NCI-H1105 (cell line): Measurements from ENCODE around the gene PUDP.
"Not testable (repeated sequence)": the region's sequence is repeated elsewhere in the genome, so short reads cannot be mapped to it uniquely, and the experiment has no call there.

Experiments
- DNase-seq: peaks from one replicate; lab custom pipeline; 2025; lab: John Stamatoyannopoulos, UW

The PUDP gene

DNA sequence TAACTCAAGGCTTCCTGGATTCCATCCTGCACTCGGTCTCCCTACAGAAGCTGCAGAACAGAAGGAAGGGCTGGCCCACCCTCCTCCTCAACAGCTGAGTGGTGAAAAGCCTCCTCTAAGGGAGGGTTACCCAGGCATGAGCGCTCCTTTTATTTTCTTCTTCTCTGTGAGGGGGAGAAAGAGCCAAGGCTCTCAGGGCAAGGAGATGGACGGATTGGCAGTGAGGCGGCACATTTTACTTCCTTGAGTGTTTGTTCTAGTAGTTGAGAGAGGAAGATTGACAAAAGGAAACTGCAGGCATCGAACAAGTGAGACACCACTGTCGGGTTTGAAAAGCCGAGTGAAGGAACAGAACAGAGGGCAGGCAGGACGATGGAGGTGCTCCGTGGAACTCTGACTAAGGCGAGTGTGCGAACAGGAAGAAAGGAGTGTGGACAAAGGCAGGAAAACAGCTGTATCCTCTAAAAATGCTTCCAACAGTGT, 38.9 kb downstream of the PUDP start:
- DNase-seq, result no peak

DNA sequence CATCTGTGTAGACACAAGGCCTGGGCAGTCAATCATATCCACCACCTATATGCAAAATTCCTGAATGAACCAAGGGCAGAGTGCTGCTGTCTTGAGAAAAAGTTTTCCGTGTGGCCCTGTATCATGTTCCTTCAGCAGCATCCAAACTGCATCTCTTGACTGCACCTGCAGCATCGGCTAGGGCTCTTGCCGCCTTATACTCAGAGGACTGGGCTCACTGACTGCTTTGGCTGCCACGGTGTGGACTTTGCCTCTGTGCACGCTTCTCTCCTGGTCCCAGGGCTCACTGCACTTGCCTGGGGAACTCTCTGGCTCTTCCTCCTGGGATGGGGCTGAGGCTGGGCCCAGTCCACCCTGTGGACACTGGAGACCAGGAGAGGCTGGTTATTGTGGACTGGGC, 39.9 kb downstream of the PUDP start:
- no peak for DNase-seq

DNA sequence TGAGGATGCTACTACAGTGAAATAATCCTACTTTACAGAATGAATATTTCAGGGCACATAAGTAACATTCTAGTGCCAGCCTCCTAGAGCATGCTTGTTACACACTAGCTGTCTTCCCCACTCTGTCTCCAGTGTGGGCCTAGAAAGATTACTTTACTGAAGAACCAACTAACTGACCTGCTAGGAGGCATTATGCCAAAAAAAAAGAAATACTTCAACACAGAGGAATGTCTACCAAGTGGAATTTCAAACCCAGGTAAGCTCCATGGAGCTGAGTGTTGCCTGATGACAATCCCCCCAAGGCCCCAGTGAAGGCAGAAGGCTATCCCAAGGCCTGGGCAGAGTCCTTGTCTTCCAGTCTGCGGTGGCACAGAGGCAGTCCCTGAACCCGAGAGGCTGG, 41.3 kb downstream of the PUDP start:
- DNase-seq, result no peak

DNA sequence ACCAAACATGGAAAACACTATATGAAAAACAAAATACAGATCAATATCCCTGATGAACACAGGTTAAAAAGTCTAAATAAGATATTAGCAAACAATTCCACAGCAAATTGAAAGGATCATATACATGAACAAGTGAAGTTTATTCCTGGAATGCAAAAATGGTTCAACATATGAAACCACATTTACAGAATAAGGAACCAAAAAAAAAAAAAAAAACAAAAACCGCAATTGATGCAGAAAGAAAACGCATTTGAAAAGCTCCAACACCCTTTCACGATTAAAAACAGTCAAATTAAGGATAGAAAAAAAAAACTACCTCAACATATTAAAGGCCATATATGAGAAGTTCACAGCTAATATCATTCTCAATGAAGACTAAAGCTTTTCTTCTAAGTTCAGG, 45.8 kb downstream of the PUDP start:
- DNase-seq, result no peak

- no peak for DNase-seq
Measured at GRCh38 chrX:7100022-7100421, 47.9 kb downstream of the PUDP start.

- DNase-seq, result not testable (repeated sequence)
Measured at GRCh38 chrX:7095657-7096056, 52.3 kb downstream of the PUDP start.

DNA sequence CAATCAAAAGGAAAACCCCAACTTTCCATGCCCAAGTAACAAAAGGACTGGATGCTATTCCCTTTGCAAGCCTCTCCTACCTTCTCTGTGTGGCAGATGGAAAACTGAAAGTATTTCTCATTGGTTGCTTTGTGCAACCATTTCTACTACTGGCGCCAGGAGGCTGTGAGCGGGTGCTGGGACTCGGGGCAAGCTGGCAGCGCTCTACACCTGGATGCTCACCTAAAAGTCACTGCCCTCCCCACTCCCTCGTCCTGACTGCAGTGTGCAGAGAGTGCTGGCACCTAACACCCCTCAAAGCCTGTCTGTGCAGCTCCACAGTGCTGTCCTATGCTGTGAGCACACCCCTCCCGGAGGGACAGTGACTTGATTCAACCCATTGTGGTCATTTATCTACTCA, 54.6 kb downstream of the PUDP start:
- DNase-seq, result no peak

DNA sequence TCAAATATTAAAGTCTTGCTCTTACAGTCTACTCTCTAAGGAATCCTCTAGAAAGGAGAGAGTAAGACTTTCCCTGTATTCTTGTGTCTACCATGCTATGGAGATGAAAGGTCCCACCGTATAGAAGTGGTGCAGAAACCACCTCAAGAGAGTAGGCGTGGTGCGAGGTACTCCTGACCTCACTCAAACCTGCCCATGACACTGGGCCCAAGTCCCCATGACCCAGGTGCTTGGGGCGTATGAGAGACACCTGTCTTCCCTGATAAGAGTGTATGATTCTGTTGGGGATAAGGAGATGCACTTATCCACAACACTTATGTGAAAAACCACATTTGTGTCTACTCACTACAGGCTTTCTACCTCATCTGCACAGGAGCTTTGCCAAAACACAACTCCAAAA, 55.4 kb downstream of the PUDP start:
- DNase-seq, result no peak

DNA sequence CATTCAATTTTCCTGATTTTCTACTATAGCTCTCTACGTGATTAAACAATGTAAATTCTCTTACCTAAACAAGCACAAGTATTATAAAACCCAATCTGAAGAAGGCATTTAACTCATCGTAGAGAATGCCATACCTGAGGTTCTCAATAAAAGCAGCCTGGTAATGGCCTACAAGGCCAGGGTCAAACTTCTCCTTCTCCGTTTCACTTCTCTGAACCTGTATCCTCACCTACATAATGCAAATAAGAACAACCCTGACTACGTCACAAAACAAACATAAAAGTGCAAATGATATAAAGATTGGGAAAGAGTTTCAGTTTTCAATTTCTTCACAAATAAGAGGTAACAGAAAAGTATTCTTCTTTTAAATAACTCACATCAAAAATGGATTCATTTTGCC, 56.0 kb downstream of the PUDP start:
- no peak for DNase-seq

DNA sequence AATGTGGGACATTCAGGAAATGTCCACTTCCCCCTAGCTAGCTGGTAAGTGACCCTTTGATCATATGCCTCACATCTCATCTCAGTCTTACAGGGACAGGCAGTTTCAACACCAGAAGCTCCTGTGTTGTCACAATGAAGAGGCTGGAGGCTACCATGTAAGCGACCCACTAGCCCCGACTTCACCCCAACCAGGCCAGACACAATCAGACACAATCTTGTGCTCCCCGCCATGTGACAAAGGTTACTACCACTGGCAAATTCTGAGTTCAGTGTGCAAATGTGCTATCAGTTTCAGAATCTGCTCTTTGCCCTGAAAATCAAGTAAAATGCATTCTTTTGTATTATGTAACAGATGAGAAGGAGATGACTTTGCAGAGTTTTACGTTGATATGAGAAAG, 57.3 kb downstream of the PUDP start:
- no peak for DNase-seq

DNA sequence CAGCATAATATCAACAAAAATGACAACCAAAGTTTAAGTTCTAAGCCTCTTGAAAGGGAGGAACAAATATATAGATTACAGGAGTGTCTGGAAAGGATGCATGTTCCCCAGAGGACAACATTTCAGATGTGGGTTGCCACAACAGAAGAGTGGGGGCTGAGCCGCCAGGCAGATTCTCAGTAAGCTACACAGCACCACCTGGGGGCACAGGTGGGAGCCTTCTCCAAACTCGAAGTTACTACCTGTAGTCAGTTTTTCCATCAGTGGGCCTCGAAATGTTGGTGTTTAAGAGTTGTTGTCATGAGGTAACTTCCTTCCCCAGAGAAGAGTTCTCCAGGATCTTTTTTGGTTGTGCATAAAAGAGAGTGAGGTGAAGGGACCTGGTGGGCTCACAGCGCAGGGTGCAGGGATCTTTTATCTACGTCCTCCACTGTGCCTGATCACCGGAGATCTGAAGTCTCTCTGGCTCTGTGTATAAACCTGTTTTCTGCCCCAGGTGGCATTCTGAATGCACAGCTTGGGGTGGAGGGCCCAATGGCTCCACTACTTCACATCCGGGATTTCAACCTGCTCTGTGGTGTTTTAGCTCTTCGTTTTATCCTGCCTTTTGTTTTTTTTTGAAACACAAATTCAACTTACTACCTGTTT, 58.9 kb downstream of the PUDP start:
- DNase-seq, result no peak

DNA sequence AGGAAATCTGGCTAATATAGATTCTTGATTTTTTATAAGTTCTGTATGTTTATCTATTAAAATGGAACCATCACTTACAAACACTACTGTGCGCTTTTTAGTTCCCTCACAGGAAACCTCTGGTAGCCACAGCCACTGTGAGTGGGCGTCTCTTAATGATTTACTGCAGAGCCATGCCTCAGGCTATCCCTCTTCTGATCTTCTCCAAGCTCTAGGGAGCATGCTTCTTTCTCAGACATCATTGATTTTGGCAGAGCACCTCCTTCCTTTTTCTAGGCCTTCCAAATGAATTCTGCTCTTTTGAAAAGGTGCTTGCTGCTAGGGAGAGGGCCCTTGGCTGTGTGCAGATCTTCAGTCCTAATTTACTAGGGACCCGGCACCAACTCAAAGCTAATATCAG, 61.6 kb downstream of the PUDP start:
- DNase-seq, result no peak

DNA sequence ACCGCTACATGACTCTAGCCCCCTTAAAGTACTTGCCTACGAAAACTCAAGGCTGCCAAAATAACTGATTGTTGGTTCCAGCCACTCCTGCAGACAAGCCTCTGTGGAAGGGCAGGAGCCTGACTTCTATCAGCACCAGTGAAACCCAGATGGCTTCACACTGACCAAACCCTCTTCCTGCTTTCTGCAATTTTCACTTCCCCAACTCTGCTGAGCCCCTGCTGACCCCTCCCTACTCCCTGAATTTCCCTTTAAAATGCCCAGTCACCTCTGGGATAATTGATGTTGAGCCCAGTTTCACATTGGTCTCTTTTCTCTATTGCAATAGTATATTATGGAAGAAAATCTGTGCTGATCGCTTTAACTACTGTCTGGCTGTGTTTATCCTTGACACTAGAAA, 62.1 kb downstream of the PUDP start:
- no peak for DNase-seq

DNA sequence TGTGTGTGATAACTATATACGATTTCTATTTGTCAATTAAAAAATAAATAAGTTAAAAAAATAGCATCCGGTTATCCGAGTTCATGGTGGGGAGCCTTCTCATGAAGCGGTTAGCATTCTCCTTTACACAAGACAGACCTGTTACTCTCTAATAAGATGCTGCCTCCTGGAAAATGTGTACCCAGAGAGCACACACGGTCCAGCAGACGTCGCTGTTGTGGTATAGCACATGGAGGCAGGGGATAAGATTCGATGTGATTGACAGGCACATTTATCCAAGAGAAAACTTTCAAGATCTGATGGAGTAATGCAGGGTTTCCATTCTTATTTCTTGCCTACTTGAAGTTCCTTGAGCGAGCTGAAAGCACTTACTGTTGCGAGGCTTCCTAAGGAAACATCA, 63.1 kb downstream of the PUDP start:
- DNase-seq, result no peak

GRCh38 chrX:7083468-7084396, 64.2 kb downstream of the PUDP start:
- no peak for DNase-seq

DNA sequence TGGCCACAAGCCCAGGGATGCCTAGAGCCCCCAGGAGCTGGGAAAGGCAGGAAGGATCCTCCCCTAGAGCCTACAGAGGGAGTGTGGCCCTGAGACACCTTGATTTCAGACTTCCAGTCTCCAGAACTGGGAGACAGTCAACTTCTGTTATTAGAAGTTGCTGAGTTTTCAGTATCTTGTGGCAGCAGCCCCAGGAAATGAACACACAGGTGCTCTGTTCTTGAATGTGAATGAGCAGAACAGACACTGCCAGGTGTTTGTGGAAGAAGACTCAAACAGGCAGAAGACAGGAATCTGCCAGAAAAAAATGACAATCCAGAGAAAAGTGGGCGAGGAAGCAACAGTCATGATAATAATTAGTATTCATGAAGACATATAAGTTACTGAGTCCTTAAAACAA, 64.9 kb downstream of the PUDP start:
- no peak for DNase-seq

- no peak for DNase-seq
Measured at GRCh38 chrX:7082556-7082955, 65.4 kb downstream of the PUDP start.

DNA sequence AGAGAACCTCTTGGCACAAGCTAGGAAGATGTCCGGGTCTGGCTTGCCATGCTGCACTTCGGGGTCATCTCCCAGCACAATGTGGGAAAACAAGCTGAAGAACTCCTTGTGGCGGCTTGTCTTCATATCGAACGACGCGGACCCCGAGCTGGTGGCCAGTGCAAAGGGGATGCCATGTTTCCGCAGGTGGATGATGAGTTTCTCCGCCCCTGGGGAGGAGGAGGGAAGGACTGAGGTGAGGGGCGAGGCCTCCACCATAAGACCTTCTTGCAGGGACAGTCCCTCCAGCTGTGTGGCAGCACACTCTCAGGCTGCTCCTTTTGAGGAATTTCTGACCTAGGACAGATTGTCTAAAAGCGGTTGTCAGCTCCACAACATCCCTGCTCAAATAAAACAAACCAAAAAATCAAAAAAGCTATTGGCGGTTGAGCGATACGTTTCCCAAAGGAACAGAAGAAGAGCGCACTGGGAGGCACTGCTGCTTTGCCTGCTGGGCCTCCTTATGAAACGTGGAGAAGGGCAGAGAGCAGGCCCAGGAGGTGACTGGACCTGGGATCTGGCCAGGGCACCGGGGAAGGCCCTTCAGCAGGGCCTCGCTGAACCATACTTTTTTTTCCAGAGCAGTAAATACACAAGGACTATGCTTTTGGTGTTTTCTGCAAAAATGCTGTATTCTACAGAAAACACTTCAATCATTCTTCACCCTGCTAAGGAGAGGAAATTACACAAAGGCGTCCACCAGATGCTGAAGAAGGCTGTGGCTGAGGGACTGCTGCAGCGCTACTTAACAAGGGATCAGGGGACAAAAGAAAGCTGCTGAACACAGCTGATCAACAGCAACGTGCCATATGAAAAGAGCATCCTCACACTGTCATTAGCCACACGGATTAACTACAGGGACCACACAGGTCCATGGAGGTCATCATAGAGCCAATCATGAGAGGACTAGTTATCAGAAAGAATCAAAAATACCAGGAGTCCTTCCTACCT, 70.4 kb downstream of the PUDP start:
- no peak for DNase-seq

GRCh38 chrX:7076245-7076661, 71.7 kb downstream of the PUDP start:
- no peak for DNase-seq

DNA sequence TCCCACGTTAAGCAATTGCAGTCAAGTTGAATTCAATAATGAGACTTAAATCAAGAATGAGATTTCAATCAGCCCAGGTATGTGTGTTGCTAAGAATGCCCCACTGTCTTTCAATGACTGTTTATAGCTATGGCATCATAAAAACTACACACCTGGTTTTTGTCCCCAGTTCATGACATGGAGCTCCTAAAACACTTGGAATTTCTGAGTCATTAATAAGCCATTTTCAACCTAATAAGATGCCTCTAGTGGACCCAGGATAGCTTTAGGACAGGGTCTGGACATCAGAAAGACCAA, 73.1 kb downstream of the PUDP start:
- no peak for DNase-seq

GRCh38 chrX:7074148-7074907, 73.6 kb downstream of the PUDP start:
- no peak for DNase-seq

DNA sequence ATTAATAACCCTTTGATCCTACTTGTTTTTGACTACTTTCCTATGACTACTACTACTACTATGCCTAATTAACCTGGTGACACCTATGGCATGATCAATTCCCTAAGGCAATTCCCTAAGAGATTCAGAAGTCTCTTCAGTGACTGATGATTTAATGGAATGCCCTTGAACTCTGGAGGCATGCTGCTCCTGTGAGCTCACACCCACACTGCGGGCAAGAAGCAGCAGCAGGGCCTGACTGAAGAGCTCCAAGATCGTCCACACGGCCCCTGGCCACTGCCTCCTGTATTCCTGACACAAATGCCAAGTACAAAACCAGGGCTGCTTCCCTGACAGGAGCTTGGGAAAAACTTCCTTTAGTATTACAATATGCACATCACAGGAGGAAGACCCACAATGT, 74.6 kb downstream of the PUDP start:
- DNase-seq, result no peak
